HG03060 (cell line): ENCODE data around the gene HCFC1.

Experiments
- ATAC-seq: cut with Tn5 transposase; IDR thresholded peaks from one replicate; pipeline ENCODE4 v1.9.1; 2021; ENCODE audit warnings: low read depth, moderate number of reproducible peaks; ENCODE audit not compliant: unreplicated experiment

The HCFC1 gene

GRCh38 chrX:153971450-153972367, at the start of gene HCFC1:
Gene HCFC1, minus strand, starts transcription at chrX:153971818. Its CDS starts 978 bp downstream, at chrX:153970840.
- no peak for ATAC-seq

- no peak for ATAC-seq
Measured at GRCh38 chrX:154021131-154021611, 49.6 kb upstream of the HCFC1 start.

- no peak for ATAC-seq
Measured at GRCh38 chrX:154020536-154021115, 49.0 kb upstream of the HCFC1 start.

- no peak for ATAC-seq
Measured at GRCh38 chrX:154019633-154020528, 48.3 kb upstream of the HCFC1 start, which contains the start of gene IRAK1. Gene IRAK1, minus strand, starts transcription at chrX:154019902. Its CDS starts 90 bp downstream, at chrX:154019812.

- no peak for ATAC-seq
Measured at GRCh38 chrX:154019061-154019621, 47.5 kb upstream of the HCFC1 start.

GRCh38 chrX:154018518-154019060, 47.0 kb upstream of the HCFC1 start:
- no peak for ATAC-seq

- no peak for ATAC-seq
Measured at GRCh38 chrX:154017766-154018517, 46.3 kb upstream of the HCFC1 start.

GRCh38 chrX:154016366-154017076, 44.9 kb upstream of the HCFC1 start:
- ATAC-seq, result no peak

GRCh38 chrX:154015581-154016264, 44.1 kb upstream of the HCFC1 start:
- no peak for ATAC-seq

- ATAC-seq, result no peak
Measured at GRCh38 chrX:154014429-154015380, 43.1 kb upstream of the HCFC1 start.

- no peak for ATAC-seq
Measured at GRCh38 chrX:154013614-154014360, 42.2 kb upstream of the HCFC1 start.

GRCh38 chrX:154013001-154013421, 41.4 kb upstream of the HCFC1 start:
- no peak for ATAC-seq

GRCh38 chrX:154012336-154012991, 40.8 kb upstream of the HCFC1 start:
- ATAC-seq, result no peak

GRCh38 chrX:154011376-154012335, 40.0 kb upstream of the HCFC1 start:
- no peak for ATAC-seq
